Sigmoid colon (tissue), 7 donors: ENCODE data around the gene LRPPRC. TPM values are rescaled to one million over a fixed set of nuclear protein-coding genes. Genes with fewer than 3 reads are reported as not detected.
"Not testable (repeated sequence)": the region's sequence is repeated elsewhere in the genome, so short reads cannot be mapped to it uniquely, and the experiment has no call there.

Source experiments
- DNase-seq: peaks from one replicate; pipeline ENCODE4 v3.0.0-alpha.2; 2019
- H3K27ac ChIP-seq, 4 donors: fragments of 200-600 bp; sonication (generic); one replicate each; pipeline ENCODE4 v1.5.1; 2016 to 2019; ENCODE audit warnings: mild to moderate bottlenecking in 1 of 4
- H3K27me3 ChIP-seq, 3 donors: fragments of 200-600 bp; sonication (generic); one replicate each; pipeline ENCODE4 v1.5.1; 2019; ENCODE audit warnings: mild to moderate bottlenecking in 1 of 3
- H3K36me3 ChIP-seq, 4 donors: fragments of 200-600 bp; sonication (generic); one replicate each; pipeline ENCODE4 v1.5.1; 2016 to 2019
- H3K4me1 ChIP-seq, 4 donors: fragments of 200-600 bp; sonication (generic); one replicate each; pipeline ENCODE4 v1.5.1; 2017 to 2019
- H3K4me3 ChIP-seq, 4 donors: fragments of 200-600 bp; sonication (generic); one replicate each; pipeline ENCODE4 v1.5.1; 2017 to 2019; ENCODE audit warnings: mild to moderate bottlenecking in 2 of 4, moderate library complexity in 1 of 4
- H3K9me3 ChIP-seq, 4 donors: fragments of 200-600 bp in 3 of 4; sonication (generic) in 3 of 4; one replicate each; pipeline versions ENCODE4 v1.5.1 to v1.6.1; 2013 to 2019
- EP300 ChIP-seq, 4 donors: sonication (generic); formaldehyde crosslinking; IDR thresholded peaks; one replicate each; pipeline ENCODE4 v1.6.1; 2017; ENCODE audit warnings: antibody characterized with exemption in 4 of 4
- POLR2A ChIP-seq, 2 donors: fragments of 450-650 bp; IDR thresholded peaks; one replicate each; pipeline ENCODE4 v1.6.1; 2016; ENCODE audit warnings: antibody characterized with exemption in 2 of 2, mild to moderate bottlenecking in 2 of 2, moderate library complexity in 2 of 2
- POLR2AphosphoS5 ChIP-seq, 4 donors: sonication (generic); formaldehyde crosslinking; IDR thresholded peaks; one replicate each; pipeline ENCODE4 v1.6.1; 2017; ENCODE audit warnings: antibody characterized with exemption in 4 of 4
- WGBS, 2 donors: extraction: QIAGEN DNeasy Blood & Tissue Kit; methylation state at CpG; one replicate each; pipeline ENCODE4 v1.1.7; 2013; 5-methylcytosine and 5-hydroxymethylcytosine counted together
- intact Hi-C: fragments of 100-400 bp; cut with DNase I; formaldehyde crosslinking; loops from one replicate; pipeline ENCODE4 v1.15.1; 2023
- polyA plus RNA-seq, 3 donors: library from polyadenylated mRNA; stranded (reverse); fragments of 200-250 nt; gene quantifications; one replicate each; pipeline ENCODE4 v1.2.3, GENCODE V29; 2013
- total RNA-seq, 4 donors: library from RNA; depleted of rRNA; stranded (reverse); fragments of >200 nt; gene quantifications; one replicate each; pipeline ENCODE4 v1.1.0, GENCODE V29; 2016
- TF ChIP-seq, protein P1 (sequence below), 4 experiments: fragments of 450-650 bp in 3 of 4; fragments of 200-600 bp in 1 of 4; IDR thresholded peaks; one replicate each; pipeline ENCODE4 v1.5.1; 2016 to 2019; ENCODE audit warnings: antibody characterized with exemption in 4 of 4, mild to moderate bottlenecking in 3 of 4, moderate library complexity in 2 of 4
- donor health status: healthy with polysubstance abuse.
- donor health status: Bipolar disorder and iron deficiency.
- donor health status: healthy.

LRPPRC gene
- total and polyA plus RNA-seq, 7 donors = 22.2 to 65.7 (median 49.7) TPM

- 72 to 90% methylated on average over 6 of the region's 6 CpGs for WGBS, 2 donors
- intact Hi-C loops = no loop called here
- TF ChIP-seq, protein P1, sequence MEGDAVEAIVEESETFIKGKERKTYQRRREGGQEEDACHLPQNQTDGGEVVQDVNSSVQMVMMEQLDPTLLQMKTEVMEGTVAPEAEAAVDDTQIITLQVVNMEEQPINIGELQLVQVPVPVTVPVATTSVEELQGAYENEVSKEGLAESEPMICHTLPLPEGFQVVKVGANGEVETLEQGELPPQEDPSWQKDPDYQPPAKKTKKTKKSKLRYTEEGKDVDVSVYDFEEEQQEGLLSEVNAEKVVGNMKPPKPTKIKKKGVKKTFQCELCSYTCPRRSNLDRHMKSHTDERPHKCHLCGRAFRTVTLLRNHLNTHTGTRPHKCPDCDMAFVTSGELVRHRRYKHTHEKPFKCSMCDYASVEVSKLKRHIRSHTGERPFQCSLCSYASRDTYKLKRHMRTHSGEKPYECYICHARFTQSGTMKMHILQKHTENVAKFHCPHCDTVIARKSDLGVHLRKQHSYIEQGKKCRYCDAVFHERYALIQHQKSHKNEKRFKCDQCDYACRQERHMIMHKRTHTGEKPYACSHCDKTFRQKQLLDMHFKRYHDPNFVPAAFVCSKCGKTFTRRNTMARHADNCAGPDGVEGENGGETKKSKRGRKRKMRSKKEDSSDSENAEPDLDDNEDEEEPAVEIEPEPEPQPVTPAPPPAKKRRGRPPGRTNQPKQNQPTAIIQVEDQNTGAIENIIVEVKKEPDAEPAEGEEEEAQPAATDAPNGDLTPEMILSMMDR (IDR thresholded peaks at IDR 0.05) = no peak
- no peak for TF ChIP-seq POLR2AphosphoS5 (IDR thresholded peaks at IDR 0.05)
- TF ChIP-seq POLR2A (IDR thresholded peaks at IDR 0.05) = no peak
- TF ChIP-seq EP300 (IDR thresholded peaks at IDR 0.05) = no peak
These were observed 42.5 kb upstream of the LRPPRC start for GRCh38 chr2:44038277-44038676.

GRCh38 chr2:44037221-44037620 lies 41.4 kb upstream of the LRPPRC start:
- no peaks in the 10 kb centered on the region for H3K27me3 ChIP-seq
- TF ChIP-seq, protein P1 (IDR thresholded peaks at IDR 0.05) = no peak
- TF ChIP-seq POLR2A (IDR thresholded peaks at IDR 0.05) (no peak), EP300 (IDR thresholded peaks at IDR 0.05) (no peak), POLR2AphosphoS5 (IDR thresholded peaks at IDR 0.05) (no peak)
- H3K4me1 ChIP-seq = no peaks in the 10 kb centered on the region
- H3K4me3 ChIP-seq = no peak overlapping the region
- H3K27ac ChIP-seq = no peak overlapping the region
- H3K36me3 ChIP-seq = no peaks in the 10 kb centered on the region
- no peak for DNase-seq
- intact Hi-C loops = no loop called here
- no peaks in the 10 kb centered on the region for H3K9me3 ChIP-seq
- 87 to 90% methylated on average over 2 of the region's 2 CpGs for WGBS, 2 donors

More at GRCh38 chr2:44038277-44038676, 42.5 kb upstream of the LRPPRC start:
- Histone ChIP-seq H3K27me3 (no peaks in the 10 kb centered on the region), H3K4me1 (no peaks in the 10 kb centered on the region), H3K27ac (no peak overlapping the region), H3K36me3 (no peaks in the 10 kb centered on the region), H3K4me3 (no peak overlapping the region), H3K9me3 (no peaks in the 10 kb centered on the region)
- no peak for DNase-seq

DNA sequence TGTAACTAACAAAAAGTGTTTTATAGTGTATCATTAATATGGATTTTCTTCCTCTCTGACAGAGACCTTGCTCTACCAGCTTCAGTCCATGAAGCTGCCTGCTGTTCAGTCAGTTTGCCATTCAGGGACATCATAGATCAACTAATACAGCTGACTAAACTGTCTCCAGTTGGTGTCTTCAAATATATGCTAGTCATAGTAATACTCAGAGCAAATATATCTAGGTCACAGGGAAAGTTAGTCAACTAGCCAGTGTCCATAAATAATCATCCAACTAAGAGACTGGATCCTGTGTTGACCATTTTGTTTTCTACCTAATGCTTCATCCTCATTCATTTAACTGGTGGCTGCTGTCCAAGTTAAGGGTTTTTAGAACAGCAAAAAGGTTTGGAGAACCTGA lies 38.2 kb upstream of the LRPPRC start:
- Histone ChIP-seq H3K9me3 (no peaks in the 10 kb centered on the region), H3K36me3 (no peaks in the 10 kb centered on the region), H3K27me3 (no peaks in the 10 kb centered on the region), H3K27ac (no peak overlapping the region), H3K4me3 (no peak overlapping the region), H3K4me1 (no peaks in the 10 kb centered on the region)
- no peak for TF ChIP-seq POLR2AphosphoS5 (IDR thresholded peaks at IDR 0.05)
- no peak for DNase-seq
- intact Hi-C loops = no loop called here

DNA sequence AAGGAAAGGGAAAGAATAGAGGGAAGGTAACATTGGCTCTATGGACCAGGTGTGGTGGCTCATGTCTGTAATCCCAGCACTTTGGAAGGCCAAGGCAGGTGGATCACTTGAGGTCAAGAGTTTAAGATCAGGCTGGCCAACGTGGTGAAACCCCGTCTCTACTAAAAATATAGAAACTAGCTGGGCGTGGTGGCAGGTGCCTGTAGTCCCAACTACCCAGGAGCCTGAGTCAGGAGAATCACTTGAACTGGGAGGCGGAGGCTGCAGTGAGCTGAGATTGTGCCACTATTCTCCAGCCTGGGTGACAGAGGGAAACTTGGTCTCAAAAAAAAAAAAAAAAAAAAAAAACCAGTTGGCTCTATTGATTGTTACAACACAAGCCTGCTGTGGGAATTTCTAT lies 31.3 kb upstream of the LRPPRC start:
- H3K4me3 ChIP-seq, H3K4me1 ChIP-seq, H3K9me3 ChIP-seq, H3K27ac ChIP-seq, H3K36me3 ChIP-seq, H3K27me3 ChIP-seq, DNase-seq, intact Hi-C loops: not testable (repeated sequence)
- WGBS, 2 donors = 69 to 86% methylated on average over 4 of the region's 4 CpGs

DNA sequence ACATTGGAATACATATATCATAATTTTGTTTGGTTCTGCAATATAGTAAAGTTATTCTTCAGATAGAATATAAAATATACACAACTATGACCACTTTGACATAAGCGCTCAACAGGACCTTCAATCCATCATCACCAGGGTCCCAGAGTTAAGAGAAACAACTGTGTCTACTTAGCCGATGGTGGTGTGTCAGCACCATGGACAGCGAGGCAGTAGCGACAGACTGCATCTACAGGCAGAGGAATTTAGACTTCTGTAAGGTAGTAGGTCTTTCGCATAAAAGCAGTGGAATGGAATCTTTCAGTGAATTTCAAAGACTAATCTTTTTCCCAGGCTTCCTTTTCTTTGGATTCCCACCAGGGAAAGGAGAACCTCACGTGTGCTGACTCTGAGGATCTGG lies 20.5 kb upstream of the LRPPRC start:
- TF ChIP-seq POLR2AphosphoS5 (IDR thresholded peaks at IDR 0.05) = no peak
- no peak for TF ChIP-seq EP300 (IDR thresholded peaks at IDR 0.05)
- TF ChIP-seq, protein P1 (IDR thresholded peaks at IDR 0.05) = no peak
- no peak for TF ChIP-seq POLR2A (IDR thresholded peaks at IDR 0.05)
- H3K36me3 ChIP-seq = no peaks in the 10 kb centered on the region
- intact Hi-C loops = no loop called here
- H3K9me3 ChIP-seq = no peaks in the 10 kb centered on the region
- H3K27ac ChIP-seq = no peak overlapping the region
- no peak overlapping the region for H3K4me3 ChIP-seq
- no peaks in the 10 kb centered on the region for H3K27me3 ChIP-seq
- 35 to 37% methylated on average over 6 of the region's 6 CpGs for WGBS, 2 donors
- no peak for DNase-seq
- H3K4me1 ChIP-seq = no peaks in the 10 kb centered on the region

GRCh38 chr2:44015239-44015638 lies 19.4 kb upstream of the LRPPRC start:
- Histone ChIP-seq H3K27ac (no peak overlapping the region), H3K4me1 (no peaks in the 10 kb centered on the region), H3K4me3 (no peak overlapping the region), H3K9me3 (peaks cover 0 to 2% (median 0%) of the 10 kb centered on the region in 4 donors), H3K36me3 (no peaks in the 10 kb centered on the region), H3K27me3 (no peaks in the 10 kb centered on the region)
- no peak for TF ChIP-seq POLR2AphosphoS5 (IDR thresholded peaks at IDR 0.05)
- no peak for TF ChIP-seq EP300 (IDR thresholded peaks at IDR 0.05)
- TF ChIP-seq, protein P1 (IDR thresholded peaks at IDR 0.05) = no peak
- TF ChIP-seq POLR2A (IDR thresholded peaks at IDR 0.05) = no peak
- intact Hi-C loops = no loop called here
- DNase-seq = no peak
- WGBS, 2 donors = 76 to 83% methylated on average over 4 of the region's 4 CpGs

DNA sequence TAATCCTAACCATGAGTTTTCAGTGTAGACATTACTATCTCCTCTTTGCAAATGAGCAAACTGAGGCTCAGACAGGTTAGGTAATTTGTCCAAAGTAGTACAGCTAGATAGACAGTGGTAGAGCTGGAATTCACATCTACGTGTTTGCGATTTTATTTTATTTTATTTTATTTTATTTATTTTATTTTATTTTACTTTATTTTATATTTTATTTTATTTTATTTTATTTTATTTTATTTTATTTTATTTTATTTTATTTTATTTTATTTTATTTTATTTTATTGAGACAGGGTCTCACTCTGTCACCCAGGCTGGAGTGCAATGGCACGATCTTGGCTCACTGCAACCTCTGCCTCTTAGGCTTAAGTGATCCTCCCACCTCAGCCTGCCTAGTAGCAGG lies 17.4 kb upstream of the LRPPRC start:
- 94 to 96% methylated on average over 3 of the region's 3 CpGs for WGBS, 2 donors
- H3K9me3 ChIP-seq, H3K4me1 ChIP-seq, intact Hi-C loops, DNase-seq, H3K27me3 ChIP-seq, H3K36me3 ChIP-seq, H3K27ac ChIP-seq, H3K4me3 ChIP-seq: not testable (repeated sequence)
